C4-2B (cell line): ENCODE results near the gene DBNDD1.

Experiments used
- H3K27ac ChIP-seq: fragments of 450-650 bp; 2 replicates; pipeline ENCODE4 v1.5.1; 2017
- CTCF ChIP-seq: fragments of 450-650 bp; conservative IDR thresholded peaks from 2 replicates; pipeline ENCODE4 v1.5.1; 2017; ENCODE audit warnings: mild to moderate bottlenecking
- ZFX ChIP-seq: fragments of 450-650 bp; IDR thresholded peaks from 2 replicates; pipeline ENCODE4 v1.6.1; 2017

The DBNDD1 gene

DNA sequence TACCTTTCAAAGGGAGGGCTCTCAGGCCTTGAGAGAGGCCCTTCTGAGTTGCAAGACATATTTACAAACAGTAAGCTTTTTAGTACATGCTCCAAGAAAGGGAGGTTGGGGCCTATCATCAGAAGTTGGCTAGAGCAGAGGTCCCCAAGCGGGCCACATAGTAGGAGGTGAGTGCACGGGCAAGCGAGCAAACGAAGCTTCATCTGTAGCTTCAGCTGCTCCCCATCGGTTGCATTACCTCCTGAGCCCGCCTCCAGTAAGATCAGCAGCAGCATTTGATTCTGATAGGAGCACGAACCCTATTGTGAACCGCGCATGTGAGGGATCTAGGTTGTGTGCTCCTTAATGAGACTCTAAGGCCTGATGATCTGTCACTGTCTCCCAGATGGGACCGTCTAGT is 31.7 kb upstream of the DBNDD1 start:
- TF ChIP-seq CTCF (no peak), ZFX (no peak)

GRCh38 chr16:90048737-90049330 is 29.6 kb upstream of the DBNDD1 start:
- H3K27ac ChIP-seq = no peak overlapping the region
- no peak for TF ChIP-seq ZFX

More for the DNA sequence above, 31.7 kb upstream of the DBNDD1 start:
- H3K27ac ChIP-seq = no peak overlapping the region

DNA sequence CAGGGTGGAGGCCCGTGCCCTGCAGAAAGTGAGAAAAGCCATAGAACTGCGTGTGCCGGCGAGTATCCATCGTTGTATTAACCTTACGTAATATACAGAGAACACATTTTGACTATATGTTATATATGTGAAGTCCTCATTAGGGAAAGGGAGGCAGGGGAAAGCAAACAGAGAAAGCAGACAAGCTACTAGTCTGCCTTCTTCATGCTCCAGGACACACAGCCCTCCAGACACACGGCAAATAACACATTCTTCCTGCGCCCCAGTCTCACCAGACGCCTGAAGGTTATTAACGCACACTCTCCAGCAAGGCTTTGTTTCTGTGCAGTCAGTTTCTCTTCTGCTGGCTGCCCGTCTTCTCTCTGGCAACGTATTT is 29.1 kb upstream of the DBNDD1 start:
- TF ChIP-seq ZFX (no peak), CTCF (no peak)
- H3K27ac ChIP-seq = no peak overlapping the region

GRCh38 chr16:90047714-90048346 is 28.6 kb upstream of the DBNDD1 start:
- no peak overlapping the region for H3K27ac ChIP-seq
- TF ChIP-seq CTCF = no peak
- no peak for TF ChIP-seq ZFX

DNA sequence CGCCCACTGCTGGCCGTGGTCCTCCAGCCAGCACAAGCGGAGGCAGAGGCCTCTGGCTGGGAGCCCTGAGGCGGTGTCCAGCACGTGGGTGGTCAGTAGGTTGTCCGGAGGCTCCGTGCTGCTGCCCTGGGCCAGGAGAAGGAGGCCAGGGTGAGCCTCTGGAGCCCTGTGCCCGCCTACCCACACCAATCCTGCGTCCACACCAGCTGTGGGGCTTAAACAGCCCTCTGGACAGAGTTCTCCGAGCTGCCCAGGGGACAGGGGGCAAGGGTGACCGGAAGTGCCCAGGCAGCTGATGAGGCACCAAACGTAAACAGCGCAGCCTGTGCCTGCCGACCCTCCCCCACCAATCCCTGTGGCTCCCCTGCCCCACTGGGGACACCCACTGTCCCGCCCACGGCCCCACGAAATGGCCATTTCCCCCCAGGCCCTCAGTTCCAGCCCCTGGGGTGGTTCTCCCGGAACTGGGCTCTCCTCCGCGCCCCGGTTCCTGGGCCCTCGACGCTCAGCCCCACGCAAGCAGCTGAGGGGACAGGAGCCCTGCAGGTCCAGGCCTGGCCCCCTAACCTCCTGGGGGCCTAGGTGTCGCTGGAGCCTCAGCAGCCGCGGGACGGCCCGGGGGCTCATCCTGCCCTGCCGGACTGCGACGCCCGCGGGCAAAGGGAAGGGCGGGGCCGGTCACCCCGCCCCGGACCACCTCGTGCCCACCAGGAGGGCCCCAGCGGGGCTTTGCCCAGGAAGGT is 27.9 kb upstream of the DBNDD1 start:
- TF ChIP-seq ZFX = no peak
- no peak for TF ChIP-seq CTCF
- H3K27ac ChIP-seq = peak overlapping the region; percentile 26; the same call in 1 of the 2 replicates

DNA sequence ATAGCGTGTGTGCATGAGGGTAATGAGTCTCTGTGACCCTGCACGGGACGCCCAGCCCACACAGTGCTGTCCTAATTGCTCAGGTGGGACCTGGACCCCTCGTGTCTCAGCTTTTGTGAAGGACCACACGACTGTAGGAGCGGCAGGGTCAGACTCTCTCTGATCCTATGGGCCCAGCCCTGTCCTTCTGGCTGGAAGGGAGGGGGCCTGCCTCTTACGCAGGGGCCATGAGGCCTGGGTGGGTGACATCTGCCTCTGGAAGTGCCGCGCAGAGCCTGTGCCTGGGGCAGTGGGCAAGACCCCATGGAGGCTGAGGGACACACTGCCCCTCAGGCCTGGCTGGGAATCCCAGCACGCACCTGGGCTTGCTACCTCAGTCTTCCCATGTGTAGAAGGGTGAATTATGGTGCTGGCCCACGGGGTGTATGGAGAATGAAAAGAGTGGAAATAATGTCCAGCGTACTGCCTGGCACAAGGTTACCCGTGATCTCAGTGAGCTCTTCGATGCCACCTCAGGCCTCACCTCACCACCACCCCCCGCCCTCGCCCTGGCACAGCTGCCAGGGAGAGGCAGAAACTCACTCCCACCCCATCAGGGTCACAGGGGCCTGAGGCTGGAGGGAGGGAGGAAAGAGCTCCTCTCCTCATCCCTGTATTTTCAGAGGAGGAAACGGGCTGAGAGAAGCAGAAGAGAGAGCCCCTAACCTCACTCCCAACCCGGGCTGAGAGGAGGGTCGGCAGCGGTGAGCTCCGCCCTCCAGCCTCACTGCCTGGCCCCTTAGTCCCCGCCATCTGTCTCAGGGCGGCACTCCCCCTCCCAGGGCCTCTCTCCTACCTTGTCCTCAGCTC is 27.1 kb upstream of the DBNDD1 start:
- H3K27ac ChIP-seq = peak overlapping the region; percentile 26; the same call in 1 of the 2 replicates
- TF ChIP-seq CTCF (no peak), ZFX (no peak)

DNA sequence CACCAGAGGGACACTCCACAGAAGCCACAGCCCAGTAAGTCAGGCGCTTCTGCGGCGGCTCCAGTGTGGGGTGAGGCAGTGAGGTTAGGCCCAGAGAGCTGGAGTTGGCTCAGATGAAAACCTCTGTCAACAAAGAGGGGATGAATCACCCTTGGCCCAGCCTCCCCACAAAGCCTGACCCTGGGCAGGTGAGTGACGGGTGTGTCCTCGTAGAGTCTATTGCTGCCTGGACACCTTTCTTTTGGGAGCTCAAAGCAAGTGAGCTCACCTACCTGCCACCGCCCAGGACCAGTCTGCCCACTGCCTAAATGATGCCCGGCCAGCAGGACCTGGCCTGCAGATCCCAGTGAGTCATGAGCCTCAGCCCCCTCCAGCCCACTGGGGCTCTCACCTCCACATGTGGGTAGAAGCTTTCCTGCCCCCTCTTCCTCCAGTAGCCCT is 24.9 kb upstream of the DBNDD1 start:
- no peak overlapping the region for H3K27ac ChIP-seq
- no peak for TF ChIP-seq ZFX
- no peak for TF ChIP-seq CTCF
